ENCODE measurements around the gene PLCH1. TPM values are rescaled to one million over a fixed set of nuclear protein-coding genes. Genes with fewer than 3 reads are reported as not detected.

Gene PLCH1
- total RNA-seq, 1 donor from 2014 or later = 20.9 TPM

- H3K4me1 Mint-ChIP-seq (ENCODE audit: unreplicated experiment) = peaks cover 6% of the 10 kb centered on the region
- peaks cover 79% of the 10 kb centered on the region for H3K36me3 Mint-ChIP-seq (ENCODE audit: low read depth, unreplicated experiment)
- H3K27ac Mint-ChIP-seq (ENCODE audit: unreplicated experiment) = no peak overlapping the region
- TF ChIP-seq CTCF (IDR thresholded peaks at IDR 0.05; ENCODE audit: unreplicated experiment) = no peak
- peak overlapping the region; percentile 52 for H3K4me3 Mint-ChIP-seq (ENCODE audit: unreplicated experiment)
- peaks cover 18% of the 10 kb centered on the region for H3K9me3 Mint-ChIP-seq (ENCODE audit: unreplicated experiment)
- H3K27me3 Mint-ChIP-seq (ENCODE audit: unreplicated experiment) = peaks cover 11% of the 10 kb centered on the region
- no peak for DNase-seq (ENCODE audit: low spot score)
These were observed 209.8 kb downstream of the PLCH1 start for GRCh38 chr3:155535098-155535497.

GRCh38 chr3:155528579-155528978 is 216.3 kb downstream of the PLCH1 start:
- H3K27ac Mint-ChIP-seq (ENCODE audit: unreplicated experiment) = no peak overlapping the region
- H3K4me3 Mint-ChIP-seq (ENCODE audit: unreplicated experiment) = no peak overlapping the region
- peaks cover 43% of the 10 kb centered on the region for H3K36me3 Mint-ChIP-seq (ENCODE audit: low read depth, unreplicated experiment)
- no peaks in the 10 kb centered on the region for H3K4me1 Mint-ChIP-seq (ENCODE audit: unreplicated experiment)
- TF ChIP-seq CTCF (IDR thresholded peaks at IDR 0.05; ENCODE audit: unreplicated experiment) = no peak
- no peak for DNase-seq (ENCODE audit: low spot score)
- H3K9me3 Mint-ChIP-seq (ENCODE audit: unreplicated experiment) = peaks cover 6% of the 10 kb centered on the region
- H3K27me3 Mint-ChIP-seq (ENCODE audit: unreplicated experiment) = peaks cover 6% of the 10 kb centered on the region

GRCh38 chr3:155525324-155525833 is 219.5 kb downstream of the PLCH1 start:
- peaks cover under 1% of the 10 kb centered on the region for H3K27me3 Mint-ChIP-seq (ENCODE audit: unreplicated experiment)
- no peak for DNase-seq (ENCODE audit: low spot score)
- no peak for TF ChIP-seq CTCF (IDR thresholded peaks at IDR 0.05; ENCODE audit: unreplicated experiment)
- no peaks in the 10 kb centered on the region for H3K9me3 Mint-ChIP-seq (ENCODE audit: unreplicated experiment)
- peaks cover 16% of the 10 kb centered on the region for H3K36me3 Mint-ChIP-seq (ENCODE audit: low read depth, unreplicated experiment)
- H3K4me1 Mint-ChIP-seq (ENCODE audit: unreplicated experiment) = no peaks in the 10 kb centered on the region
- H3K27ac Mint-ChIP-seq (ENCODE audit: unreplicated experiment) = no peak overlapping the region
- H3K4me3 Mint-ChIP-seq (ENCODE audit: unreplicated experiment) = no peak overlapping the region

- peaks cover 19% of the 10 kb centered on the region for H3K36me3 Mint-ChIP-seq (ENCODE audit: low read depth, unreplicated experiment)
- H3K27me3 Mint-ChIP-seq (ENCODE audit: unreplicated experiment) = no peaks in the 10 kb centered on the region
- H3K4me3 Mint-ChIP-seq (ENCODE audit: unreplicated experiment) = no peak overlapping the region
- no peak for DNase-seq (ENCODE audit: low spot score)
- no peaks in the 10 kb centered on the region for H3K9me3 Mint-ChIP-seq (ENCODE audit: unreplicated experiment)
- no peak for TF ChIP-seq CTCF (IDR thresholded peaks at IDR 0.05; ENCODE audit: unreplicated experiment)
- H3K4me1 Mint-ChIP-seq (ENCODE audit: unreplicated experiment) = no peaks in the 10 kb centered on the region
- no peak overlapping the region for H3K27ac Mint-ChIP-seq (ENCODE audit: unreplicated experiment)
These were observed 224.4 kb downstream of the PLCH1 start for GRCh38 chr3:155520463-155520862.

- DNase-seq (ENCODE audit: low spot score) = no peak
- TF ChIP-seq CTCF (IDR thresholded peaks at IDR 0.05; ENCODE audit: unreplicated experiment) = no peak
- Mint-ChIP-seq H3K27me3 (ENCODE audit: unreplicated experiment) (no peaks in the 10 kb centered on the region), H3K4me1 (ENCODE audit: unreplicated experiment) (no peaks in the 10 kb centered on the region), H3K36me3 (ENCODE audit: low read depth, unreplicated experiment) (peaks cover 17% of the 10 kb centered on the region), H3K9me3 (ENCODE audit: unreplicated experiment) (no peaks in the 10 kb centered on the region), H3K4me3 (ENCODE audit: unreplicated experiment) (no peak overlapping the region), H3K27ac (ENCODE audit: unreplicated experiment) (no peak overlapping the region)
These were observed 225.8 kb downstream of the PLCH1 start for GRCh38 chr3:155519078-155519477.

Measured in endothelial cell (in vitro differentiated cells).